NCI-H2107 treated with DMSO at 0.1 percent for 48 hours (cell line): ENCODE results near the gene CNTNAP2.

Experiments used
- DNase-seq: peaks from one replicate; lab custom pipeline; 2025; ENCODE audit not compliant: unreplicated experiment; lab: John Stamatoyannopoulos, UW

CNTNAP2 gene

DNA sequence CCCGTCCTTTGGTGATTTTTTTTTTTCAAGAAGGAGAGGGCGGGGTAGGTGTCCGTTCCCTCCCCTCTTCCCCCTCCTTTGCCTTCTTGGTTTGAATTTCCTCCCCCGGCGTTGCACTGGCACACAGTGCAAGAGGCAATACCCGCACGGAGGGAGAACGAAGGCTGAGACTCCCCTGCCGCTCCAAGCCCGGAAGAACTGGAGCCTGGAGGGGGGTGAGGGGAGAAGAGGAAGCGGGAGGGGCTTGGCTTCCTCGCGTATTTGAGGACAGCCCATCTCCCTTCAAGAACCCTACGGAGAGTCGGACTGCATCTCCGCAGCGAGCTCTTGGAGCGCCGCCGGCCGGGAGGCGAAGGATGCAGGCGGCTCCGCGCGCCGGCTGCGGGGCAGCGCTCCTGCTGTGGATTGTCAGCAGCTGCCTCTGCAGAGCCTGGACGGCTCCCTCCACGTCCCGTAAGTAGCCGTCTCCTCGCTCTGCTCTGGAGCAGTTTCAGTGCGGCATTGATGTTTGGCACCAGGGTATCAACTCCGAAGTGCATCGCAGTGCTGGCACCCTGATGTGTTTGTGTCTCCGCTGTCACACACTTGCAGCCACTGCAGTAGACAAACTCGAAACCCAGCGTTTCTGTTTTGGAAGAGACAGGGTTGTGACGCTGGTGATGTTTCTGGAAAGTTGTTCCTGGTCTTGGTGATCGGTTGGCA, at the start of gene CNTNAP2:
Gene CNTNAP2 (plus strand): TSS at position 281 of the 702 bp plus-strand sequence. CDS start 76 bp downstream, at position 357.
- no peak for DNase-seq

DNA sequence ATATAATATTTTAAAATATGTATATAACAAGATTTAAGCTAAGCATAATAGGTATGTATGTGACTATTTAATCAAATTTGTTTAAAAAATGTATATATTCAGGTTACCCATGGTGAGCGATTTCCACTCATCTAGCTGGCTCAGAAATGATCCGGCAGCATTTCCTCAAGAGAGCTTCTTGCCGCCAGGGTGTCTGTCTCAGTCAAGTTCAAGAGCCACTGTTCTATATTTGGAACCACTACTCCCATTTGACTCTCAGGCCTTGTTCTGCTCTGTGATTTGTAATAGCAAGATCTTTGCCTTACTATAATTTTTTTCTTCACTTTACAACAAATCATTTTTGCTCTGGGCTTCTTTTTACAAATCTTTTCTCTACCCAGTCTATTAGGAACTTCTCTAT, 48.7 kb upstream of the CNTNAP2 start:
- no peak for DNase-seq

GRCh38 chr7:146074195-146074765, 42.3 kb upstream of the CNTNAP2 start:
- no peak for DNase-seq

- no peak for DNase-seq
Measured at GRCh38 chr7:146076344-146076743, 40.3 kb upstream of the CNTNAP2 start.

DNA sequence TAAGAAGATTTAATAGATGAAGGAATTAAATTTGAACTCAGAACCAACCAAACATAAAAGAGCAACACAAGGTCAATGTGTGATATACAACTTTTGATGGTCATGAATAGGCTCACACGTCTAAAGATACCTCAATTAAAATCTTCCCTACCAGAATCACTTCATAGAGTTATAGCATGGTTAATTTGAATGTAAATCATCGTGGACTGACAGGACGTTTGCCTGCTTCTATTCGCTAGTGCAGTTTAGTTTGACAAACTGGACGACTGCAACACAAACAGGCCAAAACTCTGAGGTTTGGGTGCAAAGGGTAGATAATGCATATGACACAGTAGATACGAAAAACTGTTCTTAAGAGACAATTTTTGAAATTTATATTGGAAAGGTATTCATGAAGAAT, 32.5 kb upstream of the CNTNAP2 start:
- DNase-seq, result no peak

GRCh38 chr7:146090023-146090645, 26.5 kb upstream of the CNTNAP2 start:
- DNase-seq, result peak; percentile 48

- DNase-seq, result no peak
Measured at GRCh38 chr7:146094356-146094755, 22.2 kb upstream of the CNTNAP2 start.

- DNase-seq, result peak; percentile 19
Measured at GRCh38 chr7:146096994-146097393, 19.6 kb upstream of the CNTNAP2 start.

GRCh38 chr7:146106319-146106718, 10.3 kb upstream of the CNTNAP2 start:
- no peak for DNase-seq

DNA sequence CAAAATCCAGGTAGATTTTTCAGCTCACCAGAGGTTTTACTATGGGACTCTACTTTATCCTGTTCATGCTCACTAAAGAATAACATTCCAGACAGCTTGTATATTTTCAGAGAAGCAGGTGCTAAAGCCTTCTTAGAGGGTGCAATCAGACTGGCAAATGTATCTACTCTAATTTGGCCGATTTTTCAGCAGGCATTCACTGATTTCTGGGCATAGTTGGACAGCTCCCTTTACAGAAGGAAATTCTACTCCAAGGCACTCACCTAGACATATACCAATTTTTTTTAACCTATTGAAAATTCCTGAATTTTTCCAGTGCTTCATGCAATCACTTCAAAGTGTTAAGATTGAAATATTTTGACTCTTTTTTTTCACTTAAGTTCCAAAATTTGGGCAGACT, 3.8 kb upstream of the CNTNAP2 start:
- DNase-seq, result no peak

DNA sequence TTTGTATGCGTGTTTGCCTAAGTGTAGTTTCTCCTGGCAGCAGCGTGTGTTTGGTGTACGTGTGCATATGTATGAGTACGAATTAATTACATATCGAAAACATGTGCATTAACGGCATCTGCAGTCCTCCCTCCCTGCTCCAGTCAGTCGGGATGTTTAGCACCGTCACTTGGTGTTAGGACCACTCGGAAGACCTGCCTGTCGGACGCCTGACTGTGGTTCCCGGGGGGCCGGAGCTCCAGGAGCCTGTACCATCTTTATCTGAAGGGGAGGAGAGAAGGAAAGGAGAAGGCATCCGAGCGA, 1.1 kb upstream of the CNTNAP2 start:
- DNase-seq, result no peak

- no peak for DNase-seq
Measured at GRCh38 chr7:146115851-146116520, 615 bp upstream of the CNTNAP2 start.

- no peak for DNase-seq
Measured at GRCh38 chr7:146117576-146117975, 975 bp downstream of the CNTNAP2 start.

DNA sequence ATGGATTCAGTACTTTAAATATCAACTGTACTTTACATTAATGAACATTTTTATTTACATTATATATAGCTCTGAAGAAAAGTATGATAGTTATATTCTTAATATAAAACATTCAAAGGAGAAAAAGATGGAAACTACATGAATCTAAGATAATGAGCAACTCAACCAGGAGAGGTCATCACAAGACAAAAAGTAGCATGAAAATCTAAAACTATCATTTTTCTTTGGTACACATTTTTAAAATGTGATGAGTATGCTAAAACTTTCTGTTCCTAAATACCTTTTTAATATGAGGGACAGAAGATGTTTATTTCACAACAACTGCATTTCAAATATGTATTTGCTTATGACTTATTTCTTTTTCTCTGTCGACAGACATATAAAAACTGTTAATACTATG, 2.4 kb downstream of the CNTNAP2 start:
- DNase-seq, result no peak

- DNase-seq, result no peak
Measured at GRCh38 chr7:146123715-146124114, 7.1 kb downstream of the CNTNAP2 start.

GRCh38 chr7:146126767-146127509, 10.3 kb downstream of the CNTNAP2 start:
- DNase-seq, result no peak

GRCh38 chr7:146129296-146129695, 12.7 kb downstream of the CNTNAP2 start:
- DNase-seq, result peak; percentile 12

DNA sequence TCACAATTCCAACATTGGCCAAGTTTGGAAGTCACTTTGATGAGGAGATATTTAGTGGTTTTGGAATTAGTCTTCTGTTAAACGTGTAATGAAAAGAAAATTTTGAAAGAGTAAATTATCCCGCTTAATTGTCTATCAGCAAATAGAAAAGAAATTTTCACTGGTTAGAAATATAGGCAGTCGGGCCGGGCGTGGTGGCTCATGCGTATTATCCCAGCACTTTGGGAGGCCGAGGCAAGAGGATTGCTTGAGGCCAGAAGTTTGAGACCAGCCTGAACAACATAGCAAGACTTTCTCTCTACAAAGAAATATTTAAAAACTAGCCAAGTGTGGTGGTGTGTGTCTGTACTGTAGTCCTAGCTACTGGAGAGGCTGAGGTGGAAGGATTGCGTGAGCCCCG, 13.4 kb downstream of the CNTNAP2 start:
- no peak for DNase-seq

- no peak for DNase-seq
Measured at GRCh38 chr7:146131701-146132100, 15.1 kb downstream of the CNTNAP2 start.

DNA sequence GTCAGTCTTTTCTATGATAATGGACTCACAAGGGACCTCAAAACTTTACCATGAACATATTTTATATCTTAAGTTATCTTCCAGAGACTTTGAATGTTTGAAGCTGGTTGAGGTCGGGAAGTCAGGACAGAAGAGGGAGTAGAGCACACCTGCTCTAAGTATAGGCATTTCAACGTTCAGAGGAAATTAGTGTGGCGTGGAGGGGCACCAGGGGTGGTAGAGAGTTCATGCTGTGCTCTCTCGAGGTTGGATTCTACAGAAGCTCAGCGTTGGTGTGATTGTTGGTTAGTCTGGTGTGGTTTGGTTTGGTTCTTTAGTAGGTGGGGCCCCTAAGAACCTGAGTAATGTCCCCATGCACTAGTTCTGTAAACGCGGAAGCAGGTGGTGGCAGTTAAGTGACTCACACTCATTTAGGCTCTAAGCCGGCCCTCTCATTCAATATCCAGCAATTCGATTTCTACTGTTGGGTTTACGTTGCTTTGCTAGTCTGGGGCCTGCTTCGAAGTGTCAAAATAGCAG, 19.8 kb downstream of the CNTNAP2 start:
- DNase-seq, result no peak

DNA sequence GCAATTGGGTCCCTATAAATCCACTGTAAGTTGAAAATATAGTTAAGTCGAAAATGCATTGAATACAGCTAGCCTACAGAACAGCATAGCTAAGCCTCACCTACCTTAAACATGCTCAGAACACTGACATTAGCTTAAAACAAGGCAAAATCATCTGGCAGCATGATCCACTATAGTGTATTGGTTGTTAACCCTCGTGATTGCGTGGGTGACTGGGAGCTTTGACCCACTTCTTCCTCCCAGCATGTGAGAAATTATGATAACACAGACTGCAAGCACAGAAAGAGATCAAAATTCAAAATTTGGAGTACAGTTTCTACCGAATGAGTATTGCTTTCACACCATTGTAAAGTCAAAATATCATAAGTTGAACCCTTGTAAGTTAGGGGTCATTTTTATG, 22.3 kb downstream of the CNTNAP2 start:
- no peak for DNase-seq
